ENCODE data around the gene KCTD1. TPM values are rescaled to one million over a fixed set of nuclear protein-coding genes. Genes with fewer than 3 reads are reported as not detected.

KCTD1 gene
- total and polyA plus RNA-seq, 5 donors: 31.4 to 51.8 (median 49.1) TPM

- intact Hi-C loops (cut with DNase I): no loop called here
- no peak for DNase-seq
- ATAC-seq: no peak
- no peak overlapping the region for H3K27ac ChIP-seq (ENCODE audit: low read length)
- H3K4me1 ChIP-seq (ENCODE audit: control insufficient read depth, insufficient read depth, low read length): peaks cover 7% of the 10 kb centered on the region
- 73% methylated on average over 6 of the region's 6 CpGs for WGBS
- no peak overlapping the region for H3K4me3 ChIP-seq (ENCODE audit: low read length)
- no peaks in the 10 kb centered on the region for H3K9me3 ChIP-seq (ENCODE audit: control insufficient read depth, low read length)
- no peaks in the 10 kb centered on the region for H3K27me3 ChIP-seq (ENCODE audit: control insufficient read depth, insufficient read depth)
These were observed 68.7 kb downstream of the KCTD1 start for GRCh38 chr18:26479681-26480079.

GRCh38 chr18:26479065-26479680 lies 69.2 kb downstream of the KCTD1 start:
- ATAC-seq: peak; percentile 11 to 40
- Histone ChIP-seq H3K4me1 (ENCODE audit: control insufficient read depth, insufficient read depth, low read length) (peaks cover 7% of the 10 kb centered on the region), H3K27me3 (ENCODE audit: control insufficient read depth, insufficient read depth) (no peaks in the 10 kb centered on the region), H3K9me3 (ENCODE audit: control insufficient read depth, low read length) (no peaks in the 10 kb centered on the region), H3K27ac (ENCODE audit: low read length) (no peak overlapping the region), H3K4me3 (ENCODE audit: low read length) (no peak overlapping the region)
- DNase-seq: peak in 1 of 3 donors; percentile 54
- 83% methylated on average over 26 of the region's 26 CpGs for WGBS
- intact Hi-C loops (cut with DNase I): no loop called here

GRCh38 chr18:26477828-26478466 lies 70.4 kb downstream of the KCTD1 start:
- Histone ChIP-seq H3K4me1 (ENCODE audit: control insufficient read depth, insufficient read depth, low read length) (peaks cover 9% of the 10 kb centered on the region), H3K27me3 (ENCODE audit: control insufficient read depth, insufficient read depth) (no peaks in the 10 kb centered on the region), H3K9me3 (ENCODE audit: control insufficient read depth, low read length) (no peaks in the 10 kb centered on the region), H3K27ac (ENCODE audit: low read length) (no peak overlapping the region), H3K4me3 (ENCODE audit: low read length) (no peak overlapping the region)
- intact Hi-C loops (cut with DNase I): no loop called here
- WGBS: 79% methylated on average over 4 of the region's 4 CpGs
- no peak for DNase-seq
- no peak for ATAC-seq

GRCh38 chr18:26476697-26477096 lies 71.7 kb downstream of the KCTD1 start:
- Histone ChIP-seq H3K9me3 (ENCODE audit: control insufficient read depth, low read length) (no peaks in the 10 kb centered on the region), H3K4me1 (ENCODE audit: control insufficient read depth, insufficient read depth, low read length) (peaks cover 7% of the 10 kb centered on the region), H3K27me3 (ENCODE audit: control insufficient read depth, insufficient read depth) (no peaks in the 10 kb centered on the region), H3K27ac (ENCODE audit: low read length) (no peak overlapping the region), H3K4me3 (ENCODE audit: low read length) (no peak overlapping the region)
- 95% methylated on average over 8 of the region's 8 CpGs for WGBS
- ATAC-seq (no peak), DNase-seq (no peak)
- intact Hi-C loops (cut with DNase I): no loop called here

- DNase-seq (no peak), ATAC-seq (no peak)
- Histone ChIP-seq H3K9me3 (ENCODE audit: control insufficient read depth, low read length) (no peaks in the 10 kb centered on the region), H3K27ac (ENCODE audit: low read length) (no peak overlapping the region), H3K4me3 (ENCODE audit: low read length) (no peak overlapping the region), H3K4me1 (ENCODE audit: control insufficient read depth, insufficient read depth, low read length) (peaks cover 5% of the 10 kb centered on the region), H3K27me3 (ENCODE audit: control insufficient read depth, insufficient read depth) (no peaks in the 10 kb centered on the region)
- intact Hi-C loops (cut with DNase I): no loop called here
- 90% methylated on average over 1 of the region's 1 CpG for WGBS
These were observed 73.8 kb downstream of the KCTD1 start for GRCh38 chr18:26474542-26474941.

- Histone ChIP-seq H3K4me3 (ENCODE audit: low read length) (no peak overlapping the region), H3K4me1 (ENCODE audit: control insufficient read depth, insufficient read depth, low read length) (peaks cover 5% of the 10 kb centered on the region), H3K27me3 (ENCODE audit: control insufficient read depth, insufficient read depth) (no peaks in the 10 kb centered on the region), H3K9me3 (ENCODE audit: control insufficient read depth, low read length) (no peaks in the 10 kb centered on the region), H3K27ac (ENCODE audit: low read length) (no peak overlapping the region)
- 75% methylated on average over 4 of the region's 4 CpGs for WGBS
- intact Hi-C loops (cut with DNase I): no loop called here
- ATAC-seq: no peak
- no peak for DNase-seq
These were observed 74.7 kb downstream of the KCTD1 start for GRCh38 chr18:26473672-26474071.

GRCh38 chr18:26471826-26472225 lies 76.5 kb downstream of the KCTD1 start:
- peaks cover 5% of the 10 kb centered on the region for H3K4me1 ChIP-seq (ENCODE audit: control insufficient read depth, insufficient read depth, low read length)
- H3K9me3 ChIP-seq (ENCODE audit: control insufficient read depth, low read length): no peaks in the 10 kb centered on the region
- ATAC-seq: no peak
- DNase-seq: no peak
- H3K27ac ChIP-seq (ENCODE audit: low read length): no peak overlapping the region
- H3K4me3 ChIP-seq (ENCODE audit: low read length): no peak overlapping the region
- intact Hi-C loops (cut with DNase I): no loop called here
- 87% methylated on average over 9 of the region's 9 CpGs for WGBS
- H3K27me3 ChIP-seq (ENCODE audit: control insufficient read depth, insufficient read depth): no peaks in the 10 kb centered on the region

GRCh38 chr18:26471027-26471426 lies 77.3 kb downstream of the KCTD1 start:
- intact Hi-C loops (cut with DNase I): no loop called here
- H3K4me3 ChIP-seq (ENCODE audit: low read length): no peak overlapping the region
- no peaks in the 10 kb centered on the region for H3K9me3 ChIP-seq (ENCODE audit: control insufficient read depth, low read length)
- peak overlapping the region; percentile 38 for H3K27ac ChIP-seq (ENCODE audit: low read length)
- DNase-seq (no peak), ATAC-seq (peak; percentile 32 to 54)
- 63% methylated on average over 9 of the region's 9 CpGs for WGBS
- H3K4me1 ChIP-seq (ENCODE audit: control insufficient read depth, insufficient read depth, low read length): peaks cover 5% of the 10 kb centered on the region
- no peaks in the 10 kb centered on the region for H3K27me3 ChIP-seq (ENCODE audit: control insufficient read depth, insufficient read depth)

GRCh38 chr18:26470011-26470637 lies 78.2 kb downstream of the KCTD1 start:
- no peaks in the 10 kb centered on the region for H3K27me3 ChIP-seq (ENCODE audit: control insufficient read depth, insufficient read depth)
- DNase-seq (no peak), ATAC-seq (peak in 1 of 2 donors; percentile 47)
- H3K4me1 ChIP-seq (ENCODE audit: control insufficient read depth, insufficient read depth, low read length): peaks cover 5% of the 10 kb centered on the region
- intact Hi-C loops (cut with DNase I): no loop called here
- H3K27ac ChIP-seq (ENCODE audit: low read length): peak overlapping the region; percentile 38
- H3K9me3 ChIP-seq (ENCODE audit: control insufficient read depth, low read length): no peaks in the 10 kb centered on the region
- H3K4me3 ChIP-seq (ENCODE audit: low read length): no peak overlapping the region
- WGBS: 60% methylated on average over 10 of the region's 10 CpGs

GRCh38 chr18:26468931-26469340 lies 79.4 kb downstream of the KCTD1 start:
- peaks cover 5% of the 10 kb centered on the region for H3K4me1 ChIP-seq (ENCODE audit: control insufficient read depth, insufficient read depth, low read length)
- intact Hi-C loops (cut with DNase I): no loop called here
- peak in 1 of 2 donors; percentile 34 for ATAC-seq
- no peak for DNase-seq
- H3K27ac ChIP-seq (ENCODE audit: low read length): no peak overlapping the region
- H3K9me3 ChIP-seq (ENCODE audit: control insufficient read depth, low read length): no peaks in the 10 kb centered on the region
- H3K4me3 ChIP-seq (ENCODE audit: low read length): no peak overlapping the region
- WGBS: 87% methylated on average over 4 of the region's 4 CpGs
- H3K27me3 ChIP-seq (ENCODE audit: control insufficient read depth, insufficient read depth): no peaks in the 10 kb centered on the region

GRCh38 chr18:26466026-26466425 lies 82.3 kb downstream of the KCTD1 start:
- H3K4me3 ChIP-seq (ENCODE audit: low read length): no peak overlapping the region
- H3K4me1 ChIP-seq (ENCODE audit: control insufficient read depth, insufficient read depth, low read length): peaks cover 7% of the 10 kb centered on the region
- no peaks in the 10 kb centered on the region for H3K9me3 ChIP-seq (ENCODE audit: control insufficient read depth, low read length)
- WGBS: 73% methylated on average over 9 of the region's 10 CpGs
- H3K27me3 ChIP-seq (ENCODE audit: control insufficient read depth, insufficient read depth): no peaks in the 10 kb centered on the region
- H3K27ac ChIP-seq (ENCODE audit: low read length): no peak overlapping the region
- ATAC-seq: no peak
- intact Hi-C loops (cut with DNase I): no loop called here
- DNase-seq: no peak
